ENCODE measurements around the gene SDK1.

SDK1 gene

GRCh38 chr7:4084271-4084670, 783.2 kb downstream of the SDK1 start:
- no peak overlapping the region for H2AFZ ChIP-seq (ENCODE audit: low read depth, low read length)
- no peak overlapping the region for H3K27ac ChIP-seq (ENCODE audit: low read length)
- no peaks in the 10 kb centered on the region for H3K79me2 ChIP-seq (ENCODE audit: insufficient read depth, low read length)
- H3K4me1 ChIP-seq (ENCODE audit: insufficient read depth, low read length), result no peaks in the 10 kb centered on the region
- TF ChIP-seq, protein P1, sequence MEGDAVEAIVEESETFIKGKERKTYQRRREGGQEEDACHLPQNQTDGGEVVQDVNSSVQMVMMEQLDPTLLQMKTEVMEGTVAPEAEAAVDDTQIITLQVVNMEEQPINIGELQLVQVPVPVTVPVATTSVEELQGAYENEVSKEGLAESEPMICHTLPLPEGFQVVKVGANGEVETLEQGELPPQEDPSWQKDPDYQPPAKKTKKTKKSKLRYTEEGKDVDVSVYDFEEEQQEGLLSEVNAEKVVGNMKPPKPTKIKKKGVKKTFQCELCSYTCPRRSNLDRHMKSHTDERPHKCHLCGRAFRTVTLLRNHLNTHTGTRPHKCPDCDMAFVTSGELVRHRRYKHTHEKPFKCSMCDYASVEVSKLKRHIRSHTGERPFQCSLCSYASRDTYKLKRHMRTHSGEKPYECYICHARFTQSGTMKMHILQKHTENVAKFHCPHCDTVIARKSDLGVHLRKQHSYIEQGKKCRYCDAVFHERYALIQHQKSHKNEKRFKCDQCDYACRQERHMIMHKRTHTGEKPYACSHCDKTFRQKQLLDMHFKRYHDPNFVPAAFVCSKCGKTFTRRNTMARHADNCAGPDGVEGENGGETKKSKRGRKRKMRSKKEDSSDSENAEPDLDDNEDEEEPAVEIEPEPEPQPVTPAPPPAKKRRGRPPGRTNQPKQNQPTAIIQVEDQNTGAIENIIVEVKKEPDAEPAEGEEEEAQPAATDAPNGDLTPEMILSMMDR (IDR thresholded peaks at IDR 0.05; ENCODE audit: borderline replicate concordance, extremely low read depth, low read length, poor library complexity, severe bottlenecking), result no peak
- TF ChIP-seq EZH2 (IDR thresholded peaks at IDR 0.05; ENCODE audit: borderline replicate concordance, low read depth, low read length, severe bottlenecking), result no peak
- ATAC-seq (ENCODE audit: insufficient read depth, low read depth) (no peak), DNase-seq (no peak)
- no peak overlapping the region for H3K4me3 ChIP-seq (ENCODE audit: low read depth in 1 of 2, low read length in 2 of 2)
- H4K20me1 ChIP-seq (ENCODE audit: insufficient read depth, low read length), result no peaks in the 10 kb centered on the region
- H3K9me3 ChIP-seq (ENCODE audit: insufficient read depth, low read length, severe bottlenecking), result no peaks in the 10 kb centered on the region
- H3K4me2 ChIP-seq (ENCODE audit: insufficient read depth, low read length), result no peak overlapping the region
- H3K27me3 ChIP-seq (ENCODE audit: insufficient read depth, low read length, poor library complexity), result no peaks in the 10 kb centered on the region
- no peak overlapping the region for H3K9ac ChIP-seq (ENCODE audit: low read depth, low read length)
- no peaks in the 10 kb centered on the region for H3K36me3 ChIP-seq (ENCODE audit: insufficient read depth, low read length)

DNA sequence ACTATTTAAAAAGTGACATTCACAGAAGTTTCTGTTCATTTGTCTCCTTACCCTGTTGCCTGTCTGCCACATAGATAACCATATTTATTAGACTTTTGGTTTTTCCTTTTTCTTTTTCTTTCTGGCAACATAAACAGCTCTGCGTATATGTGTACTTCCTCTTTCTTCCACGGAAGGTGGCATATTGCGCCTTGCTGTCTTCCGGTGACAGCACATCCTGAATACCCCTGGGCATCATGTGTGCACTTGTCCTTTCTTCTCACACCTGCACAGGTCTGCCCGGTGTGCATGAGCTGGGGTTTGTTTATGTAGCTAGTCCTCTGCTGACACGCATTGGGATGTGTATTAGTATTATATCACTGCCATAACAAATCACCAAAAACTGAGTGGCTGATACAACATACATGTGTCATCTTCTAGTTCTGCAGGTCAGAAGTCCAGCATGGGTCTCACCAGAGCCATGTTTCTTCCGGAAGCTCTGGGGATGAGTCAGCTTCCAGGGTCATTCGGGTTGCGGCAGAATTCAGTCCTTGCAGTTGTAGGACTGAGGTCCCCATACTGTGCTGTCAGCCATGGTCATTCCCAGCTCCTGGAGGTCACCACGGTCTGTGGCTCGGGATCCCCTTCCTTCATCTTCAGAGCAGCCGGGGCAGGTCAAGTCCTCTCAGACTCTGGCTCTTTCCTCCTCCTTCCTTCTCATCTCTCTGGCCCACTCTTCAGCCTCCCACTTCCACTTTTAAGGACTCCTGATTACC, 785.1 kb downstream of the SDK1 start:
- Histone ChIP-seq H3K4me2 (ENCODE audit: insufficient read depth, low read length) (no peak overlapping the region), H3K27ac (ENCODE audit: low read length) (no peak overlapping the region), H3K36me3 (ENCODE audit: insufficient read depth, low read length) (no peaks in the 10 kb centered on the region), H3K9me3 (ENCODE audit: insufficient read depth, low read length, severe bottlenecking) (no peaks in the 10 kb centered on the region), H3K9ac (ENCODE audit: low read depth, low read length) (no peak overlapping the region), H4K20me1 (ENCODE audit: insufficient read depth, low read length) (no peaks in the 10 kb centered on the region), H2AFZ (ENCODE audit: low read depth, low read length) (no peak overlapping the region), H3K4me3 (ENCODE audit: low read depth in 1 of 2, low read length in 2 of 2) (no peak overlapping the region), H3K27me3 (ENCODE audit: insufficient read depth, low read length, poor library complexity) (no peaks in the 10 kb centered on the region), H3K4me1 (ENCODE audit: insufficient read depth, low read length) (no peaks in the 10 kb centered on the region), H3K79me2 (ENCODE audit: insufficient read depth, low read length) (no peaks in the 10 kb centered on the region)
- TF ChIP-seq, protein P1 (IDR thresholded peaks at IDR 0.05; ENCODE audit: borderline replicate concordance, extremely low read depth, low read length, poor library complexity, severe bottlenecking), result no peak
- TF ChIP-seq EZH2 (IDR thresholded peaks at IDR 0.05; ENCODE audit: borderline replicate concordance, low read depth, low read length, severe bottlenecking), result no peak
- ATAC-seq (ENCODE audit: insufficient read depth, low read depth), result no peak
- no peak for DNase-seq

GRCh38 chr7:4086723-4087122, 785.7 kb downstream of the SDK1 start:
- no peak overlapping the region for H3K27ac ChIP-seq (ENCODE audit: low read length)

More at GRCh38 chr7:4086723-4087122, 785.7 kb downstream of the SDK1 start:
- H3K36me3 ChIP-seq (ENCODE audit: insufficient read depth, low read length), result no peaks in the 10 kb centered on the region
- no peaks in the 10 kb centered on the region for H3K79me2 ChIP-seq (ENCODE audit: insufficient read depth, low read length)
- no peak overlapping the region for H3K4me3 ChIP-seq (ENCODE audit: low read depth in 1 of 2, low read length in 2 of 2)
- no peaks in the 10 kb centered on the region for H4K20me1 ChIP-seq (ENCODE audit: insufficient read depth, low read length)
- DNase-seq (no peak), ATAC-seq (ENCODE audit: insufficient read depth, low read depth) (no peak)
- no peaks in the 10 kb centered on the region for H3K27me3 ChIP-seq (ENCODE audit: insufficient read depth, low read length, poor library complexity)
- no peak for TF ChIP-seq EZH2 (IDR thresholded peaks at IDR 0.05; ENCODE audit: borderline replicate concordance, low read depth, low read length, severe bottlenecking)
- TF ChIP-seq, protein P1 (IDR thresholded peaks at IDR 0.05; ENCODE audit: borderline replicate concordance, extremely low read depth, low read length, poor library complexity, severe bottlenecking), result no peak
- no peak overlapping the region for H2AFZ ChIP-seq (ENCODE audit: low read depth, low read length)
- H3K4me1 ChIP-seq (ENCODE audit: insufficient read depth, low read length), result no peaks in the 10 kb centered on the region
- H3K4me2 ChIP-seq (ENCODE audit: insufficient read depth, low read length), result no peak overlapping the region
- H3K9me3 ChIP-seq (ENCODE audit: insufficient read depth, low read length, severe bottlenecking), result no peaks in the 10 kb centered on the region
- no peak overlapping the region for H3K9ac ChIP-seq (ENCODE audit: low read depth, low read length)
